ENCODE data around the gene EXOC7. TPM values are rescaled to one million over a fixed set of nuclear protein-coding genes. Genes with fewer than 3 reads are reported as not detected.

The EXOC7 gene
- total and polyA plus RNA-seq, 2 experiments from 2014 or later: 134 to 166 TPM

DNA sequence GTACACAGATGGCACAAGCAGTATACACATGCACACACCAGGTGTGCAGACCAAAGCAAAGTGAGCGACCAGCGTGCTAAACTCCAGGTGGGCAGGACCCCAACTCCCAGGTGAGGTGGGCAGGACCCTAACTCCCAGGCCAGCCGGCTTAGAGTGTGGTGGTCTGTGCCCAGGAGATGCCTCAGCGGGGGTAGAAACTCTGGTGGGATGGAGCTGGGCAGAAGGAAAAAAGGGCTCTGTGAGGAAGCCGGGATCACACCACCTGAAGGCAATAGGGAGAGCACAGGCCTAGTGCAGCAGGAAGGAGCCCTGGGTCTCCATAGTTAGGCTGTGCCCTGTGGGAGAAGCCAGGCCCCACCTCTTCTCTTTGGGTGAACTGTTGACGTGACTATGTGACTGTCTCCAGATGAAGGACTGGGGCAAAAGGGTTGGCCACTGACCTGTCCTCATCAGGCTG, 39.0 kb upstream of the EXOC7 start:
- H3K36me3 ChIP-seq: no peaks in the 10 kb centered on the region
- peaks cover 21% of the 10 kb centered on the region for H3K4me1 ChIP-seq (ENCODE audit: low read depth)
- TF ChIP-seq CTCF (IDR thresholded peaks at IDR 0.05; ENCODE audit: low read depth, low read length): no peak

GRCh38 chr17:76142039-76142584, 38.5 kb upstream of the EXOC7 start:
- Histone ChIP-seq H3K36me3 (no peaks in the 10 kb centered on the region), H3K9me3 (ENCODE audit: low read depth) (no peaks in the 10 kb centered on the region), H3K4me3 (no peak overlapping the region), H3K27ac (no peak overlapping the region), H3K27me3 (peaks cover 67% of the 10 kb centered on the region), H3K4me1 (ENCODE audit: low read depth) (peaks cover 21% of the 10 kb centered on the region)
- DNase-seq (ENCODE audit: low read depth in 1 of 2, low spot score in 1 of 2): no peak
- no peak for TF ChIP-seq CTCF (IDR thresholded peaks at IDR 0.05; ENCODE audit: low read depth, low read length)

More for the DNA sequence above, 39.0 kb upstream of the EXOC7 start:
- no peak overlapping the region for H3K4me3 ChIP-seq
- H3K9me3 ChIP-seq (ENCODE audit: low read depth): no peaks in the 10 kb centered on the region
- DNase-seq (ENCODE audit: low read depth in 1 of 2, low spot score in 1 of 2): no peak
- H3K27ac ChIP-seq: no peak overlapping the region
- H3K27me3 ChIP-seq: peaks cover 62% of the 10 kb centered on the region

- H3K4me3 ChIP-seq: peak within 1 kb of the TSS; percentile 35
- H3K36me3 ChIP-seq: no peaks in the 10 kb centered on the region
- H3K4me1 ChIP-seq (ENCODE audit: low read depth): peaks cover 21% of the 10 kb centered on the region
- H3K27ac ChIP-seq: no peak within 1 kb of the TSS
- H3K9me3 ChIP-seq (ENCODE audit: low read depth): no peaks in the 10 kb centered on the region
- peaks cover 74% of the 10 kb centered on the region for H3K27me3 ChIP-seq
- DNase-seq (ENCODE audit: low read depth in 1 of 2, low spot score in 1 of 2): peak; percentile 84 to 93
- no peak for TF ChIP-seq CTCF (IDR thresholded peaks at IDR 0.05; ENCODE audit: low read depth, low read length)
Observed at GRCh38 chr17:76141212-76142038, 37.8 kb upstream of the EXOC7 start, which contains the start of gene FOXJ1. Gene FOXJ1, minus strand, starts transcription at chr17:76141245. Its CDS starts 850 bp downstream, at chr17:76140395.

GRCh38 chr17:76140661-76141211, 37.1 kb upstream of the EXOC7 start:
- peaks cover 21% of the 10 kb centered on the region for H3K4me1 ChIP-seq (ENCODE audit: low read depth)
- no peak for TF ChIP-seq CTCF (IDR thresholded peaks at IDR 0.05; ENCODE audit: low read depth, low read length)
- H3K36me3 ChIP-seq: no peaks in the 10 kb centered on the region
- no peak overlapping the region for H3K27ac ChIP-seq
- peak overlapping the region; percentile 35 for H3K4me3 ChIP-seq
- DNase-seq (ENCODE audit: low read depth in 1 of 2, low spot score in 1 of 2): no peak
- no peaks in the 10 kb centered on the region for H3K9me3 ChIP-seq (ENCODE audit: low read depth)
- H3K27me3 ChIP-seq: peaks cover 80% of the 10 kb centered on the region

- no peak for TF ChIP-seq CTCF (IDR thresholded peaks at IDR 0.05; ENCODE audit: low read depth, low read length)
- no peak overlapping the region for H3K27ac ChIP-seq
- H3K36me3 ChIP-seq: no peaks in the 10 kb centered on the region
- H3K27me3 ChIP-seq: peaks cover 88% of the 10 kb centered on the region
- no peaks in the 10 kb centered on the region for H3K9me3 ChIP-seq (ENCODE audit: low read depth)
- H3K4me1 ChIP-seq (ENCODE audit: low read depth): peaks cover 21% of the 10 kb centered on the region
- no peak overlapping the region for H3K4me3 ChIP-seq
- DNase-seq (ENCODE audit: low read depth in 1 of 2, low spot score in 1 of 2): no peak
Observed at GRCh38 chr17:76139801-76140660, 36.4 kb upstream of the EXOC7 start.
